Subcutaneous adipose tissue (tissue), 4 donors: Measurements from ENCODE around the gene TNRC6A. TPM values are rescaled to one million over a fixed set of nuclear protein-coding genes. Genes with fewer than 3 reads are reported as not detected.

Source experiments
- total RNA-seq, 4 donors: library from RNA; depleted of rRNA; stranded (reverse); fragments of >200 nt; gene quantifications; one replicate each; pipeline ENCODE4 v1.1.0, GENCODE V29; 2016
- TF ChIP-seq, protein P1 (sequence below): fragments of 450-650 bp; IDR thresholded peaks from one replicate; pipeline ENCODE4 v1.5.1; 2016; ENCODE audit warnings: low read depth, mild to moderate bottlenecking, control low read depth, antibody characterized with exemption, moderate library complexity

The TNRC6A gene
- total RNA-seq, 4 donors from 2014 or later = 52.4 to 72.9 (median 58.1) TPM

DNA sequence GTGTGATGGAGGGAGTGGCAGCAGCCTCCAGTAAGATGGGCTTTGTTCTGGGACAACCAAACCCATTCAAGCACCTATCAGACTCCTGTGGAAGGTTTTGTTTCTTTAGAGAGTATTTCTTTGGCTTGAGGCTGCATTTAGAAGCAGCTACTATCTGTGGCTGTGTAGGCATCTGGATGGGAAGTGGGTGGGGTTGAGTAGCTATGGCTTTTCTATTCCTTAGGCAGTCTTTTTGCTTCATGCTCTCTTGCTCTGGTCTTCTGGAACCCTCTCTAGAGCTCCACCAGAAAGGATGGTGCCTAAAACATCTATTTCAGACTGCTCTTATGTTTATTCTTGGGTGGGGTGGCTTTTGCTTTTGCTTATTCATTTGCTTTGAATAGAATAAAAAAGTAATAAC is 19.9 kb downstream of the TNRC6A start:
- TF ChIP-seq, protein P1, sequence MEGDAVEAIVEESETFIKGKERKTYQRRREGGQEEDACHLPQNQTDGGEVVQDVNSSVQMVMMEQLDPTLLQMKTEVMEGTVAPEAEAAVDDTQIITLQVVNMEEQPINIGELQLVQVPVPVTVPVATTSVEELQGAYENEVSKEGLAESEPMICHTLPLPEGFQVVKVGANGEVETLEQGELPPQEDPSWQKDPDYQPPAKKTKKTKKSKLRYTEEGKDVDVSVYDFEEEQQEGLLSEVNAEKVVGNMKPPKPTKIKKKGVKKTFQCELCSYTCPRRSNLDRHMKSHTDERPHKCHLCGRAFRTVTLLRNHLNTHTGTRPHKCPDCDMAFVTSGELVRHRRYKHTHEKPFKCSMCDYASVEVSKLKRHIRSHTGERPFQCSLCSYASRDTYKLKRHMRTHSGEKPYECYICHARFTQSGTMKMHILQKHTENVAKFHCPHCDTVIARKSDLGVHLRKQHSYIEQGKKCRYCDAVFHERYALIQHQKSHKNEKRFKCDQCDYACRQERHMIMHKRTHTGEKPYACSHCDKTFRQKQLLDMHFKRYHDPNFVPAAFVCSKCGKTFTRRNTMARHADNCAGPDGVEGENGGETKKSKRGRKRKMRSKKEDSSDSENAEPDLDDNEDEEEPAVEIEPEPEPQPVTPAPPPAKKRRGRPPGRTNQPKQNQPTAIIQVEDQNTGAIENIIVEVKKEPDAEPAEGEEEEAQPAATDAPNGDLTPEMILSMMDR = no peak

DNA sequence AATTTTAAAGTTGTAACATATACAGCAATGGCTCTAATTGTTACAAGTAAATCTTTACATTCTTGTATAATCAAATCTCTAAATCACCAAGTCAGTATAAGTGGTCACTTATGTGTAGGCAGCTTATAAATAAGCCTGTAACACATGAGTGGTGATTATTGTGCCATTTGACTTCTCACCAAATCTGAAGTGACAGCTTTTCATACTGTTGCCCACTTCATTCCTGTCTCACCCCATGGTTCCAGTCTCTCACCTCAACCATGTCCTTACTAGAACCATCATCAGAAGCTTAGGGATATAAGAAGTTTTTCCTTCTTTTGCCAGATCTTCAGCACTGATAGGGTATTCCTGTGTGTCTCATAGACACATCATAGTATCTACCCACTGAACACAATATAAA is 23.5 kb downstream of the TNRC6A start:
- TF ChIP-seq, protein P1 = no peak

DNA sequence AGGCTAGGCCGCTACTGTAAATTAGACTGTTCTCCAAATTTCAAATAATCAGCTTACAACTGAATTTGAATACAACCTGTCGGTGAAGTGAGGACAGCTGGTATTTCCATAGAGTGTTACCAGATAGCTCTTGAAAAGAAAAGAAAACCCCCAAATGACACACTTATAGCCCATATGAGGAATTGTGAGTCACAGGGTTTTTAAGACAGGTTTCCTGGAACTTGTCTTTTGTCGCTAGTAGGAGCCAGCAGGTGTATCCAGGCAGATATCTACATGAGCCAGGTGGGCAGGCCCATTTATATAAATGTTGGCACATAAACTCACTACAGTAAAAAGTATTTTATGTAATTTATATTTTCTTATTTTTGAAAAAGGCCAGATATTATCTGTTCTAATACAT is 24.0 kb downstream of the TNRC6A start:
- TF ChIP-seq, protein P1 = no peak

DNA sequence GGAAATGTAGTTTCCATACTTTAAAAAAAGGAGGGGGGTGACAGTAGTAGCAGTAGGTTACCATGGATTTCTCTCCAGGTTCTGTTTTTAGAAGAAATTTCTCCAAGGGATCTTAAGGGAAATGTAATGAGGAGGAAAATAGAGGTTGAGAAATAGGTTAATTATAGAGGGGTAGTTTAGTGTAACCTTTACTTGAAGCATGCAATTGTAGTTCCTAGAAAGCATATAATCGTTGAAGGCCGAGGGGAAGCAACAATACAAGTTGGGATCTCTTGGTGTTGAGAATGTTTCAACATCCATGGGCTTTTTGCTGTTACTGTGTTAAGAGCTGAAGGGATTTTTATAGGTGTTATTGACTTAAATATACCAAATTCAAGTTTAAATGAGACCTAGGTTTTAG is 25.1 kb downstream of the TNRC6A start:
- TF ChIP-seq, protein P1 = no peak

DNA sequence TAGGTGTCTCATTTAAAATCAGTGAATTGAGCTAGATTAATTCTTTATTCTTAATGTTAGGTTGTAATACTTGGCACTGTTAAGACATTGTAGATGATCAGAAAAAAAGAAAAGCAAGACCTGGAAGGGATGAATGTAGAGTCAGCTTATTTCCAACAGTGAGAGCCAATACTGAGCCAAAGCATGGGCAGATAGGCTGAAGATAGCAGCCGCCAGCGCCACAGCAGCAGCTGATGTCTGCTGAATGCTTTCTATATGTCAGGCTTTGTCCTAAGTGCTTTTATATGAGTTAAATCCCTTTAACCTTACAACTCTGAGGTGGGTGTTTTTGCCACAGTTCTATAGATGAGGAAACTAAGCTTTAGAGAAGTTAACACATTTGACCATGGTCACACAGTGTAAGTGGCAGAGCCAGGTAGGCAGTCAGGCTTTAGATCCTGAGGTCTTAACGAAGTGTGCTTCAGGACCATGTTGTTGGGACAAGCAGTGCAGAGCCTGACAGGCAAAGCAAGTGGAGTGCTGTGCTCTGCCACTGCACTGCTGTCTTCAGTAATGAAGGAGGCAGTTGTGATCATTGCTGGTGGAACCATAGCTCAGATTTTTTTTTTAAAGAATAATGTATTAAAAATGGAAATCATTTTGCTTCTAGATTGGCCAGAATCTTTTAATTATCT is 25.9 kb downstream of the TNRC6A start:
- TF ChIP-seq, protein P1 = no peak

DNA sequence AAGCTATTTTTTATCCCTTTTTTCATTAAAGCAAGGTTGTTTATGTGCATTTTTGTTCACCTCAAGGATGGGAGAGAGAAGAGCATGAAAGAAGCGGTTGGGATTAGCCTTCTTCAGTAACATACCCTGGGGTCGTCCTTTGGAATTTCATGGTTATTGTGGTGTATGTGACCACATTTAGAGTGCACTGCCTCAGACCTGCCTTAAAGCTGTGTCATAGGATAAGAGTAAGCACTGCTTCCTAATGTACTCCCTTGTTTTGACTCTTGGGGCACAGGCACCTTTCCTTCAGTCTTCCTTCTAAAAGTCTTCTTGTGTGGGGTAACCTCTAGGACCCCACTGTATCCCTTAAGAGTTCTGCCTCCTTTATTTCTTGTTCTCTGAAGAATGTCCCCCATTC is 28.9 kb downstream of the TNRC6A start:
- TF ChIP-seq, protein P1 = no peak

DNA sequence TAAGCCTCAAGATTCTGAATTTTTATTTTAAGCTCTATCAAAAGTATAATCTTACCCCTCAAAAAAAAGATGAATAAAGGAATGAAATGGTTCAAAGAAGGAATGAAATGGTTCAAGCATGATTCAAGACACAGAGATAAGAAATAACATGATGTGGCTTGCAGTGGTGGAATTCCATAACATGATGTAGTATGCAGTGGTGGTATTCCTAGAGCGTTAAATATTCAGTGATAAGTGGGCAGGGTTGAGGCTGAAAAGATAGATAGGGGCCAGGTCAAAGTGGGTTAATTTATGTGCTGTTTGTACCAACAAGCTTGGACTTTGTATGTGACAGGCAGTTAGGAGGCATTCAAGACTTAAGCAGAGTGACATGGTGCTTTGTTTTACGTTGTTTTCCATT is 29.6 kb downstream of the TNRC6A start:
- TF ChIP-seq, protein P1 = no peak
